Gastrocnemius medialis (tissue), 4 donors: ENCODE results near the gene PTPN7. TPM values are rescaled to one million over a fixed set of nuclear protein-coding genes. Genes with fewer than 3 reads are reported as not detected.

ENCODE experiments used
- ATAC-seq, 2 donors: fragments of 150-250 bp; one replicate each; pipeline ENCODE4 v1.9.1; 2016
- DNase-seq, 2 donors: peaks; one replicate each; pipeline ENCODE4 v3.0.0-alpha.2; 2019
- H3K27ac ChIP-seq, 4 donors: fragments of 200-600 bp; sonication (generic); 1 replicate in 1 of 4; 2 replicates in 3 of 4; pipeline ENCODE4 v1.5.1; 2016 to 2018; ENCODE audit warnings: mild to moderate bottlenecking in 2 of 4, moderate library complexity in 1 of 4
- H3K27me3 ChIP-seq, 3 donors: fragments of 200-600 bp; sonication (generic) in 2 of 3; 1 replicate in 1 of 3; 2 replicates in 2 of 3; pipeline versions ENCODE4 v1.5.1 to v1.6.0; 2016 to 2019; ENCODE audit warnings: mild to moderate bottlenecking in 1 of 3, moderate library complexity in 1 of 3
- H3K36me3 ChIP-seq, 2 donors: fragments of 200-600 bp; sonication (generic) in 1 of 2; one replicate each; pipeline ENCODE4 v1.5.1; 2017 to 2018
- H3K4me1 ChIP-seq, 2 donors: fragments of 200-600 bp; sonication (generic) in 1 of 2; one replicate each; pipeline ENCODE4 v1.5.1; 2016 to 2017; ENCODE audit warnings: mild to moderate bottlenecking in 2 of 2
- H3K4me3 ChIP-seq, 4 donors: fragments of 200-600 bp; sonication (generic) in 3 of 4; 1 replicate in 1 of 4; 2 replicates in 3 of 4; pipeline ENCODE4 v1.5.1; 2016 to 2019; ENCODE audit warnings: mild to moderate bottlenecking in 2 of 4
- H3K9me3 ChIP-seq, 3 donors: fragments of 200-600 bp; sonication (generic) in 2 of 3; 1 replicate in 1 of 3; 2 replicates in 2 of 3; pipeline ENCODE4 v1.5.1; 2016 to 2019
- CTCF ChIP-seq, 5 experiments: fragments of 450-650 bp in 3 of 5; fragments of 200-600 bp in 2 of 5; sonication (generic) in 2 of 5; IDR thresholded peaks in 4 of 5; conservative IDR thresholded peaks in 1 of 5; 1 replicate in 4 of 5; 2 replicates in 1 of 5; pipeline ENCODE4 v1.5.1; 2016 to 2019; ENCODE audit warnings: antibody characterized with exemption in 5 of 5, mild to moderate bottlenecking in 3 of 5, moderate library complexity in 3 of 5
- POLR2A ChIP-seq, 2 donors: fragments of 450-650 bp; IDR thresholded peaks; one replicate each; pipeline ENCODE4 v1.6.1; 2017; ENCODE audit warnings: antibody characterized with exemption in 2 of 2, mild to moderate bottlenecking in 2 of 2, moderate library complexity in 2 of 2
- in situ Hi-C, 4 donors: fragments of 200-750 bp; cut with MboI; loops; one replicate each; pipeline versions ENCODE4 v1.15.0 to v1.8.0; 2017; ENCODE audit warnings: low sequenced_read_pairs in 4 of 4
- intact Hi-C: fragments of 100-400 bp; cut with DNase I; formaldehyde crosslinking; loops from one replicate; pipeline ENCODE4 v1.15.1; 2023; ENCODE audit warnings: low total_unique reads
- total RNA-seq, 4 donors: library from RNA; depleted of rRNA; stranded (reverse); fragments of >200 nt; gene quantifications; one replicate each; pipeline versions ENCODE4 v1.1.0 to v1.2.3, GENCODE V29; 2016

The PTPN7 gene
- total RNA-seq, 4 donors from 2014 or later: 0.19 to 0.76 (median 0.49) TPM

GRCh38 chr1:202134645-202135172 lies 25.7 kb downstream of the PTPN7 start:
- TF ChIP-seq CTCF (IDR thresholded peaks at IDR 0.05 in 4 of 5, conservative IDR thresholded peaks at IDR 0.05 in 1 of 5) (no peak), POLR2A (IDR thresholded peaks at IDR 0.05) (no peak)
- Histone ChIP-seq H3K36me3 (peaks cover 0 to 54% of the 10 kb centered on the region in 2 donors), H3K4me1 (peaks cover 5 to 14% of the 10 kb centered on the region in 2 donors), H3K4me3 (no peak overlapping the region), H3K9me3 (no peaks in the 10 kb centered on the region), H3K27ac (no peak overlapping the region), H3K27me3 (no peaks in the 10 kb centered on the region)
- DNase-seq (no peak), ATAC-seq (no peak)
- in situ Hi-C loops: loop anchor here in 3 of 4 donors (25.0 kb wide), 1 partner anchor 247 kb away; the partner anchor contains the start of gene SHISA4 (in 3 of the 3)
- intact Hi-C loops: loop anchor here (1.0 to 10.0 kb wide), 2 partner anchors 125 to 250 kb away; partner anchors contain the start of gene SHISA4

DNA sequence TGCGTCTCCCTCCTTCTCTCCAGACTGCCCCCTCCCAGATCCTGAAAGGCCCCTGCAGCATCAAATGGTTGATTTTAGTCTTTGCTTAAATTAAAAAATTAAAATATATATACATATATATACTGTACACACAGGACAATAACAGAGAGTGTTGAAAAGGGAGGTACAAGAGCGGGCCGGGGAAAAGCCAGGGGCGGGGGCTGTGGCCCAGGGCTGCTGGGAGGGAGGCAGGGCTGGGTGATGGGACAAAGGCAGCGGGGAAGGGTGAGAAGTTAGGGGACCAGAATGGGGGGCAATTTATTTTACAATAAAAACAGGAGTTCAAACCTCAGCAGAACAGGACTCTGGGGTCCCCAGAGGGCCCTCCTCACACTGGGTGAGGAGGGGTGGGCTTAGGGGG lies 26.4 kb downstream of the PTPN7 start:
- Histone ChIP-seq H3K9me3 (no peaks in the 10 kb centered on the region), H3K4me3 (no peak overlapping the region), H3K36me3 (peaks cover 0 to 54% of the 10 kb centered on the region in 2 donors), H3K27ac (no peak overlapping the region), H3K27me3 (no peaks in the 10 kb centered on the region), H3K4me1 (peaks cover 5 to 14% of the 10 kb centered on the region in 2 donors)
- TF ChIP-seq CTCF (IDR thresholded peaks at IDR 0.05 in 4 of 5, conservative IDR thresholded peaks at IDR 0.05 in 1 of 5): no peak
- TF ChIP-seq POLR2A (IDR thresholded peaks at IDR 0.05): no peak
- DNase-seq (no peak), ATAC-seq (no peak)
- in situ Hi-C loops (loop anchor here in 3 of 4 donors (25.0 kb wide), 1 partner anchor 247 kb away; the partner anchor contains the start of gene SHISA4 (in 3 of the 3)), intact Hi-C loops (loop anchor here (10.0 kb wide), 1 partner anchor 249 kb away; the partner anchor contains the start of gene SHISA4)

DNA sequence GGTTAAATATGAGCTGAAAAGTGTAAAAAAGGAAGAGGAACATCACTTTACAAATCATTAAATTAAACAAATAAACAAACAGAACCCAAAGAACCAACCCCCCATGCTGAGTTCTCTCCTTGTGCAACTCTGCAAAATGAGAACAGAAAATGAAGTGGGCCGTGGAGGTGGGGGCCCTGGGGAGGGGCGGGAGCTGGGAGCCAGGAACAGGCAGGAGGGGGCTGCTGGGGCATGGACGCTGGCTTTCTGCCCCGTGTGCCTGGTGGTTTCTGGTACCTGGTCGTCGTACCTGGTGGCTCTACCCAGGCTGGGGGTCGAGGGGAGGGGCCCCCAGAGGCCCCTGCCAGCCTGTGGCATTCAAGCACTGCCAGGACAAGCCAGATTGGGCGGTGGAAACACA lies 26.9 kb downstream of the PTPN7 start:
- intact Hi-C loops: loop anchor here (10.0 kb wide), 1 partner anchor 249 kb away; the partner anchor contains the start of gene SHISA4
- Histone ChIP-seq H3K36me3 (peaks cover 0 to 52% of the 10 kb centered on the region in 2 donors), H3K9me3 (no peaks in the 10 kb centered on the region), H3K4me1 (peaks cover 5 to 14% of the 10 kb centered on the region in 2 donors), H3K4me3 (no peak overlapping the region), H3K27me3 (no peaks in the 10 kb centered on the region), H3K27ac (peak overlapping the region in 3 of 4 donors; percentile 67 to 79 (median 76))
- DNase-seq: no peak
- in situ Hi-C loops: loop anchor here in 3 of 4 donors (25.0 kb wide), 1 partner anchor 246 kb away; the partner anchor contains the start of gene SHISA4 (in 3 of the 3)
- no peak for TF ChIP-seq POLR2A (IDR thresholded peaks at IDR 0.05)
- no peak for TF ChIP-seq CTCF (IDR thresholded peaks at IDR 0.05 in 4 of 5, conservative IDR thresholded peaks at IDR 0.05 in 1 of 5)
- no peak for ATAC-seq

DNA sequence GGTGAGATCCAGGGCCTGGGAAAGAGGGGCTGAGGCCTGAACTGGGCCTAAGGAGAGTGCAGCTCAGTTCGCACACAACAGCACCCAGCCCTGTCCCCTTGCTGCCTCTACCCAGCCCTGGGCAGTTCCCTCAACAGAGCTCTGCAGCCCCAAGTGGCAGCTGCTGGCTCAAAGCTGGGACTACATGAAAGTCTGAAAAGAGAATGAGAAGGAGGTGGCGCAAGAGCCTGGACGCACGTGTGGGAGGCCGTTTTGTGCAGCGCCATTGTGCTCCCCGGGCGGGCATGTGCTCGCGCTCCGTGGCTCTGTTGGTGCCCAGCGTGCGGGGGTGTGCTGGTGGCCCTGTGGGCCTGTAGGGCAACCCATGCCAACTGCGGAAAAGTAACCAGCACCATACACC lies 27.4 kb downstream of the PTPN7 start:
- DNase-seq: peak in 1 of 2 donors; percentile 35
- Histone ChIP-seq H3K4me3 (peak overlapping the region in 1 of 4 donors; percentile 9), H3K27me3 (no peaks in the 10 kb centered on the region), H3K27ac (peak overlapping the region; percentile 61 to 79 (median 72)), H3K9me3 (no peaks in the 10 kb centered on the region), H3K36me3 (peaks cover 0 to 47% of the 10 kb centered on the region in 2 donors), H3K4me1 (peaks cover 5 to 14% of the 10 kb centered on the region in 2 donors)
- peak; percentile 25 to 48 for ATAC-seq
- in situ Hi-C loops: loop anchor here in 3 of 4 donors (25.0 kb wide), 1 partner anchor 246 kb away; the partner anchor contains the start of gene SHISA4 (in 3 of the 3)
- intact Hi-C loops: loop anchor here (10.0 kb wide), 1 partner anchor 248 kb away; the partner anchor contains the start of gene SHISA4
- TF ChIP-seq POLR2A (IDR thresholded peaks at IDR 0.05) (no peak), CTCF (IDR thresholded peaks at IDR 0.05 in 4 of 5, conservative IDR thresholded peaks at IDR 0.05 in 1 of 5) (no peak)
